Keratinocyte (primary cell): ENCODE measurements around the gene TCF7. TPM values are rescaled to one million over a fixed set of nuclear protein-coding genes. Genes with fewer than 3 reads are reported as not detected.

Source experiments
- DNase-seq: peaks from one replicate; pipeline ENCODE4 v3.0.0-alpha.2; 2011; ENCODE audit warnings: low read depth, missing footprints, low spot score
- FAIRE-seq: peaks from 2 replicates; lab custom pipeline; 2011; peaks lifted over from hg19 to GRCh38; lab: Jason Lieb, UNC
- H2AFZ ChIP-seq: 2 replicates; pipeline ENCODE4 v1.6.0; 2012; ENCODE audit warnings: low read length, control low read depth, inconsistent platforms; ENCODE audit not compliant: control insufficient read depth
- H3K27ac ChIP-seq: 2 replicates; pipeline ENCODE4 v1.5.1; 2011; ENCODE audit warnings: low read length; ENCODE audit not compliant: control insufficient read depth, insufficient read depth
- H3K27me3 ChIP-seq: 3 replicates; pipeline ENCODE4 v1.6.0; 2011; ENCODE audit warnings: low read length; ENCODE audit not compliant: control insufficient read depth, insufficient read depth; ENCODE audit errors: extremely low read depth
- H3K36me3 ChIP-seq, 2 experiments: 2 replicates in 1 of 2; 3 replicates in 1 of 2; pipeline ENCODE4 v1.5.1; 2011; ENCODE audit warnings: low read length in 2 of 2, mild to moderate bottlenecking in 1 of 2; ENCODE audit not compliant: control insufficient read depth in 2 of 2, insufficient read depth in 2 of 2; ENCODE audit errors: extremely low read depth in 1 of 2
- H3K4me1 ChIP-seq: 3 replicates; pipeline ENCODE4 v1.5.1; 2011; ENCODE audit warnings: low read length; ENCODE audit not compliant: control insufficient read depth, insufficient read depth; ENCODE audit errors: extremely low read depth
- H3K4me2 ChIP-seq: 3 replicates; pipeline ENCODE4 v1.6.0; 2011; ENCODE audit warnings: low read depth, low read length; ENCODE audit not compliant: control insufficient read depth, insufficient read depth; ENCODE audit errors: extremely low read depth
- H3K4me3 ChIP-seq, 3 experiments: fragments of 200-600 bp in 1 of 3; sonication (generic) in 1 of 3; 2 replicates in 2 of 3; 3 replicates in 1 of 3; pipeline ENCODE4 v1.5.1; 2011 to 2016; ENCODE audit warnings: low read length in 3 of 3, mild to moderate bottlenecking in 3 of 3, control low read depth in 2 of 3, inconsistent platforms in 1 of 3, low read depth in 1 of 3, mixed read lengths in 1 of 3, mixed run types in 1 of 3, moderate library complexity in 1 of 3; ENCODE audit not compliant: control insufficient read depth in 2 of 3, insufficient read depth in 2 of 3; ENCODE audit errors: extremely low read depth in 1 of 3
- H3K79me2 ChIP-seq: 2 replicates; pipeline ENCODE4 v1.6.0; 2012; ENCODE audit warnings: low read length; ENCODE audit not compliant: control insufficient read depth, insufficient read depth
- H3K9ac ChIP-seq: 3 replicates; pipeline ENCODE4 v1.6.0; 2011; ENCODE audit warnings: low read length; ENCODE audit not compliant: control insufficient read depth, insufficient read depth; ENCODE audit errors: extremely low read depth
- H3K9me1 ChIP-seq: 3 replicates; pipeline ENCODE4 v1.6.0; 2011; ENCODE audit warnings: low read length; ENCODE audit not compliant: control insufficient read depth, insufficient read depth; ENCODE audit errors: extremely low read depth
- H3K9me3 ChIP-seq: 2 replicates; pipeline ENCODE4 v1.5.1; 2012; ENCODE audit warnings: low read depth, low read length; ENCODE audit not compliant: control insufficient read depth
- H4K20me1 ChIP-seq: 3 replicates; pipeline ENCODE4 v1.6.0; 2011; ENCODE audit warnings: low read length; ENCODE audit not compliant: control insufficient read depth, insufficient read depth; ENCODE audit errors: extremely low read depth
- CTCF ChIP-seq, 3 experiments: IDR thresholded peaks in 1 of 3; conservative IDR thresholded peaks in 1 of 3; optimal IDR thresholded peaks in 1 of 3; 2 replicates in 2 of 3; 3 replicates in 1 of 3; pipeline versions ENCODE3 to v1.5.1; 2011; ENCODE audit warnings: low read length in 3 of 3, mild to moderate bottlenecking in 3 of 3, moderate library complexity in 2 of 3, control low read depth in 1 of 3, inconsistent platforms in 1 of 3; ENCODE audit not compliant: insufficient read depth in 2 of 3; ENCODE audit errors: extremely low read depth in 1 of 3
- EZH2 ChIP-seq: IDR thresholded peaks from one replicate; pipeline ENCODE4 v1.6.1; 2012; ENCODE audit warnings: inconsistent platforms, mild to moderate bottlenecking, low read length, moderate library complexity
- dilution Hi-C: fragments of 300-500 bp; cut with MboI; formaldehyde crosslinking; loops from one replicate; pipeline ENCODE4 v1.7.0; 2020; ENCODE audit warnings: low sequenced_read_pairs; ENCODE audit not compliant: extremely low pct_ligation_motif_present
- polyA plus RNA-seq, 5 experiments: library from polyadenylated mRNA; depleted of rRNA in 3 of 5; stranded (reverse) in 3 of 5; stranded (forward) in 1 of 5; unstranded in 1 of 5; fragments of >200 nt; gene quantifications; 1 replicate in 1 of 5; 2 replicates in 3 of 5; 3 replicates in 1 of 5; pipeline versions ENCODE4 v1.2.1 to v1.2.3, GENCODE V29; 2011 to 2012; ENCODE audit warnings: missing spikeins in 2 of 5, low read depth in 1 of 5, low replicate concordance in 1 of 5

Gene TCF7
- polyA plus RNA-seq, 1 donor (not counting 4 experiments of a cell fraction or from before 2014, with no cell fraction given): 0.84 TPM

- Histone ChIP-seq H3K79me2 (peaks cover 30% of the 10 kb centered on the region), H3K36me3 (peaks cover 17 to 25% of the 10 kb centered on the region in 2 experiments)
Observed at GRCh38 chr5:134162592-134162991, 48.1 kb downstream of the TCF7 start.

GRCh38 chr5:134171972-134172371 lies 57.5 kb downstream of the TCF7 start:
- Histone ChIP-seq H2AFZ (no peak overlapping the region), H3K4me3 (no peak overlapping the region), H4K20me1 (peaks cover 14% of the 10 kb centered on the region), H3K9ac (no peak overlapping the region), H3K9me3 (no peaks in the 10 kb centered on the region), H3K27me3 (no peaks in the 10 kb centered on the region), H3K4me1 (peaks cover 8% of the 10 kb centered on the region), H3K4me2 (no peak overlapping the region), H3K36me3 (peaks cover 14 to 22% of the 10 kb centered on the region in 2 experiments), H3K9me1 (no peaks in the 10 kb centered on the region), H3K27ac (no peak overlapping the region), H3K79me2 (peaks cover 88% of the 10 kb centered on the region)
- peak in 1 of 3 experiments; percentile 28 for TF ChIP-seq CTCF (optimal IDR thresholded peaks at IDR 0.05 in 1 of 3, IDR thresholded peaks at IDR 0.05 in 1 of 3, conservative IDR thresholded peaks at IDR 0.05 in 1 of 3; ENCODE audit: extremely low read depth in 1 of 3, insufficient read depth in 2 of 3, low read length in 3 of 3)
- TF ChIP-seq EZH2: no peak
- DNase-seq (no peak), FAIRE-seq (no peak)
- dilution Hi-C loops: no loop called here

More at GRCh38 chr5:134162592-134162991, 48.1 kb downstream of the TCF7 start:
- H4K20me1 ChIP-seq: no peaks in the 10 kb centered on the region
- DNase-seq (no peak), FAIRE-seq (no peak)
- H3K4me1 ChIP-seq: no peaks in the 10 kb centered on the region
- H3K9me3 ChIP-seq: no peaks in the 10 kb centered on the region
- H3K27ac ChIP-seq: no peak overlapping the region
- no peaks in the 10 kb centered on the region for H3K27me3 ChIP-seq
- dilution Hi-C loops: no loop called here
- peaks cover 2% of the 10 kb centered on the region for H3K9me1 ChIP-seq
- H3K4me3 ChIP-seq: no peak overlapping the region
- no peak overlapping the region for H3K4me2 ChIP-seq
- TF ChIP-seq CTCF (optimal IDR thresholded peaks at IDR 0.05 in 1 of 3, IDR thresholded peaks at IDR 0.05 in 1 of 3, conservative IDR thresholded peaks at IDR 0.05 in 1 of 3; ENCODE audit: extremely low read depth in 1 of 3, insufficient read depth in 2 of 3, low read length in 3 of 3): no peak
- no peak for TF ChIP-seq EZH2
- H2AFZ ChIP-seq: no peak overlapping the region
- no peak overlapping the region for H3K9ac ChIP-seq
